SK-N-SH (cell line): Measurements from ENCODE around the gene PTPRG.

Experiments used
- CHD2 ChIP-seq: fragments of 150-350 bp; IDR thresholded peaks from 2 replicates; pipeline ENCODE4 v1.6.1; 2018; ENCODE audit warnings: low read length; ENCODE audit not compliant: partially characterized antibody
- FOSL2 ChIP-seq: IDR thresholded peaks from 2 replicates; pipeline ENCODE4 v1.4.0; 2012; ENCODE audit warnings: low read depth, mild to moderate bottlenecking, moderate library complexity, borderline replicate concordance
- POLR2AphosphoS5 ChIP-seq: IDR thresholded peaks from 2 replicates; pipeline ENCODE4 v1.6.1; 2012; ENCODE audit warnings: low read depth, low read length
- RAD21 ChIP-seq: IDR thresholded peaks from 2 replicates; pipeline ENCODE4 v1.6.1; 2012; ENCODE audit warnings: mild to moderate bottlenecking, low read length
- SIN3A ChIP-seq: IDR thresholded peaks from 2 replicates; pipeline ENCODE4 v1.6.1; 2012; ENCODE audit warnings: low read depth, mild to moderate bottlenecking, low read length, moderate library complexity, borderline replicate concordance
- YY1 ChIP-seq: IDR thresholded peaks from 2 replicates; pipeline ENCODE4 v1.4.0; 2012; ENCODE audit warnings: low read depth, mild to moderate bottlenecking
- TF ChIP-seq, protein P1 (sequence below): IDR thresholded peaks from 2 replicates; pipeline ENCODE4 v1.4.0; 2012; ENCODE audit warnings: low read depth
- TF ChIP-seq, protein P2 (sequence below): fragments of 200-600 bp; sonication (generic); IDR thresholded peaks from 2 replicates; pipeline ENCODE4 v1.6.1; 2017; ENCODE audit warnings: antibody characterized with exemption, mild to moderate bottlenecking, moderate library complexity
- TF ChIP-seq, protein P3 (sequence below): IDR thresholded peaks from 2 replicates; pipeline ENCODE4 v1.4.0; 2012; ENCODE audit warnings: low read depth, borderline replicate concordance

DNA sequence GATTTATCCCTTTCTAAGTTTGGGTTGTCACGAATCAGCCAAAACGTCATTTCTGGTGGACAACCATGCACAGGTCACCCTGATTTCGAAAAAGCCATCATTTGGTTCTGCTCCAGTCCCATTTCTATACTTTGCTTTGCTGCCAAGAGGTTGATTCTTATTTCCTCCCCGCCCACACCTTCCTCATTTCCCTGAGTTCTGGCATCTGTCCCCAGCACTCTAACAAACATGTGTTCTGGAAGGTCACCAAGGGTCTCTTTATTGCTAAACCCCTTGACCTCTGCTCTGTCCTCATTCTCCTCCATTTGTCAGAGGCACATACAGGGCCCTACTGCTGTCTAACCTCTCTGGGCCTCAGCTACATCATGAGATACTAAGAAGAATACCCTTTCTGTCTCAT is 36.4 kb upstream of the PTPRG start:
- TF ChIP-seq, protein P1, sequence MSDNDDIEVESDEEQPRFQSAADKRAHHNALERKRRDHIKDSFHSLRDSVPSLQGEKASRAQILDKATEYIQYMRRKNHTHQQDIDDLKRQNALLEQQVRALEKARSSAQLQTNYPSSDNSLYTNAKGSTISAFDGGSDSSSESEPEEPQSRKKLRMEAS: no peak
- TF ChIP-seq, protein P2, sequence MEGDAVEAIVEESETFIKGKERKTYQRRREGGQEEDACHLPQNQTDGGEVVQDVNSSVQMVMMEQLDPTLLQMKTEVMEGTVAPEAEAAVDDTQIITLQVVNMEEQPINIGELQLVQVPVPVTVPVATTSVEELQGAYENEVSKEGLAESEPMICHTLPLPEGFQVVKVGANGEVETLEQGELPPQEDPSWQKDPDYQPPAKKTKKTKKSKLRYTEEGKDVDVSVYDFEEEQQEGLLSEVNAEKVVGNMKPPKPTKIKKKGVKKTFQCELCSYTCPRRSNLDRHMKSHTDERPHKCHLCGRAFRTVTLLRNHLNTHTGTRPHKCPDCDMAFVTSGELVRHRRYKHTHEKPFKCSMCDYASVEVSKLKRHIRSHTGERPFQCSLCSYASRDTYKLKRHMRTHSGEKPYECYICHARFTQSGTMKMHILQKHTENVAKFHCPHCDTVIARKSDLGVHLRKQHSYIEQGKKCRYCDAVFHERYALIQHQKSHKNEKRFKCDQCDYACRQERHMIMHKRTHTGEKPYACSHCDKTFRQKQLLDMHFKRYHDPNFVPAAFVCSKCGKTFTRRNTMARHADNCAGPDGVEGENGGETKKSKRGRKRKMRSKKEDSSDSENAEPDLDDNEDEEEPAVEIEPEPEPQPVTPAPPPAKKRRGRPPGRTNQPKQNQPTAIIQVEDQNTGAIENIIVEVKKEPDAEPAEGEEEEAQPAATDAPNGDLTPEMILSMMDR: no peak
- TF ChIP-seq YY1: no peak
- no peak for TF ChIP-seq RAD21
- no peak for TF ChIP-seq CHD2
- no peak for TF ChIP-seq FOSL2
- no peak for TF ChIP-seq SIN3A
- TF ChIP-seq, protein P3, sequence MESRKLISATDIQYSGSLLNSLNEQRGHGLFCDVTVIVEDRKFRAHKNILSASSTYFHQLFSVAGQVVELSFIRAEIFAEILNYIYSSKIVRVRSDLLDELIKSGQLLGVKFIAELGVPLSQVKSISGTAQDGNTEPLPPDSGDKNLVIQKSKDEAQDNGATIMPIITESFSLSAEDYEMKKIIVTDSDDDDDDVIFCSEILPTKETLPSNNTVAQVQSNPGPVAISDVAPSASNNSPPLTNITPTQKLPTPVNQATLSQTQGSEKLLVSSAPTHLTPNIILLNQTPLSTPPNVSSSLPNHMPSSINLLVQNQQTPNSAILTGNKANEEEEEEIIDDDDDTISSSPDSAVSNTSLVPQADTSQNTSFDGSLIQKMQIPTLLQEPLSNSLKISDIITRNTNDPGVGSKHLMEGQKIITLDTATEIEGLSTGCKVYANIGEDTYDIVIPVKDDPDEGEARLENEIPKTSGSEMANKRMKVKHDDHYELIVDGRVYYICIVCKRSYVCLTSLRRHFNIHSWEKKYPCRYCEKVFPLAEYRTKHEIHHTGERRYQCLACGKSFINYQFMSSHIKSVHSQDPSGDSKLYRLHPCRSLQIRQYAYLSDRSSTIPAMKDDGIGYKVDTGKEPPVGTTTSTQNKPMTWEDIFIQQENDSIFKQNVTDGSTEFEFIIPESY: no peak
- no peak for TF ChIP-seq POLR2AphosphoS5
